DOHH2 (cell line): Measurements from ENCODE around the gene MAPK12.
A peak's percentile ranks its signal among the peaks of the same experiment; 100 is the strongest.

ENCODE experiments used
- H3F3A ChIP-seq: fragments of 200-600 bp; sonication (generic), shearing (Covaris generic); 2 replicates; pipeline ENCODE4 v1.6.0; 2016; ENCODE audit warnings: antibody characterized with exemption, mild to moderate bottlenecking; ENCODE audit not compliant: control insufficient read depth, insufficient read depth
- H3K27ac ChIP-seq: fragments of 200-600 bp; sonication (generic); 2 replicates; pipeline ENCODE4 v1.5.1; 2014; ENCODE audit warnings: low read depth, mild to moderate bottlenecking, low read length, moderate library complexity
- H3K27me3 ChIP-seq: fragments of 200-600 bp; sonication (generic); 2 replicates; pipeline ENCODE4 v1.6.1; 2014; ENCODE audit warnings: mild to moderate bottlenecking, low read length, mixed read lengths; ENCODE audit not compliant: control insufficient read depth
- H3K36me3 ChIP-seq: fragments of 200-600 bp; sonication (generic); 2 replicates; pipeline ENCODE4 v1.6.1; 2014; ENCODE audit warnings: mild to moderate bottlenecking, low read length, moderate library complexity, mixed read lengths; ENCODE audit not compliant: control insufficient read depth
- H3K4me1 ChIP-seq: fragments of 200-600 bp; sonication (generic); 2 replicates; pipeline ENCODE4 v1.6.1; 2014; ENCODE audit warnings: mild to moderate bottlenecking, low read length, mixed read lengths; ENCODE audit not compliant: control insufficient read depth
- H3K4me2 ChIP-seq: fragments of 200-600 bp; sonication (generic); 2 replicates; pipeline ENCODE4 v1.6.0; 2014; ENCODE audit warnings: mild to moderate bottlenecking, low read length, moderate library complexity
- H3K4me3 ChIP-seq: fragments of 200-600 bp; sonication (generic); 2 replicates; pipeline ENCODE4 v1.5.1; 2014; ENCODE audit warnings: mild to moderate bottlenecking, low read length, mixed read lengths
- H3K79me2 ChIP-seq: fragments of 200-600 bp; sonication (generic); 2 replicates; pipeline ENCODE4 v1.6.1; 2014; ENCODE audit warnings: mild to moderate bottlenecking, low read length, mixed read lengths; ENCODE audit not compliant: control insufficient read depth
- H3K9me2 ChIP-seq: fragments of 200-600 bp; sonication (generic); replicated peaks from 2 replicates; pipeline ENCODE4 v1.6.1; 2014; ENCODE audit warnings: mild to moderate bottlenecking, low read length, mixed read lengths; ENCODE audit not compliant: control insufficient read depth
- H3K9me3 ChIP-seq: fragments of 200-600 bp; sonication (generic); 2 replicates; pipeline ENCODE4 v1.6.1; 2014; ENCODE audit warnings: antibody characterized with exemption, low read length, mixed read lengths; ENCODE audit not compliant: control insufficient read depth, insufficient read depth
- H4K20me1 ChIP-seq: fragments of 200-600 bp; sonication (generic); 2 replicates; pipeline ENCODE4 v1.6.0; 2014; ENCODE audit warnings: low read depth, mild to moderate bottlenecking, antibody characterized with exemption, low read length, moderate library complexity; ENCODE audit not compliant: control insufficient read depth, insufficient read depth
- CTCF ChIP-seq: fragments of 200-600 bp; sonication (generic); IDR thresholded peaks from one replicate; pipeline ENCODE4 v1.5.1; 2014; ENCODE audit warnings: antibody characterized with exemption, mild to moderate bottlenecking, low read depth, low read length; ENCODE audit not compliant: poor library complexity, severe bottlenecking
- EZH2phosphoT487 ChIP-seq: fragments of 200-600 bp; sonication (generic); IDR thresholded peaks from 2 replicates; pipeline ENCODE4 v1.6.1; 2017; ENCODE audit warnings: borderline replicate concordance, mild to moderate bottlenecking, antibody characterized with exemption, low read length, moderate library complexity, mixed read lengths

MAPK12 gene

GRCh38 chr22:50298266-50298637 lies 36.8 kb upstream of the MAPK12 start:
- Histone ChIP-seq H3K9me2 (no peaks in the 10 kb centered on the region), H4K20me1 (peaks cover 11% of the 10 kb centered on the region; the same call in 1 of the 2 replicates), H3K9me3 (no peaks in the 10 kb centered on the region), H3K36me3 (peaks cover 32% of the 10 kb centered on the region), H3K4me3 (peak overlapping the region; percentile 46; the same call in 1 of the 2 replicates), H3F3A (peaks cover 17% of the 10 kb centered on the region), H3K27me3 (no peaks in the 10 kb centered on the region), H3K4me2 (peak overlapping the region; percentile 99), H3K4me1 (peaks cover 99% of the 10 kb centered on the region), H3K27ac (peak overlapping the region; percentile 47), H3K79me2 (peaks cover 99% of the 10 kb centered on the region)
- TF ChIP-seq CTCF (no peak), EZH2phosphoT487 (no peak)

- TF ChIP-seq CTCF (no peak), EZH2phosphoT487 (no peak)
- no peaks in the 10 kb centered on the region for H3K9me3 ChIP-seq
- H4K20me1 ChIP-seq, result peaks cover 11% of the 10 kb centered on the region; the same call in 1 of the 2 replicates
- peak overlapping the region; percentile 99 for H3K4me2 ChIP-seq
- H3F3A ChIP-seq, result peaks cover 13% of the 10 kb centered on the region
- no peaks in the 10 kb centered on the region for H3K9me2 ChIP-seq
- H3K27me3 ChIP-seq, result no peaks in the 10 kb centered on the region
- peak overlapping the region; percentile 75 for H3K27ac ChIP-seq
- H3K79me2 ChIP-seq, result peaks cover 99% of the 10 kb centered on the region
- H3K4me1 ChIP-seq, result peaks cover 99% of the 10 kb centered on the region
- H3K36me3 ChIP-seq, result peaks cover 27% of the 10 kb centered on the region
- H3K4me3 ChIP-seq, result 0 out of 2 replicates have a peak overlapping the region, but pooled peaks have one; percentile 62
Observed at GRCh38 chr22:50297510-50298265, 36.2 kb upstream of the MAPK12 start.

GRCh38 chr22:50296658-50297490 lies 35.4 kb upstream of the MAPK12 start:
- H4K20me1 ChIP-seq, result peaks cover 11% of the 10 kb centered on the region; the same call in 1 of the 2 replicates
- peaks cover 24% of the 10 kb centered on the region for H3K36me3 ChIP-seq
- H3K4me3 ChIP-seq, result peak overlapping the region; percentile 62
- H3K9me2 ChIP-seq, result no peaks in the 10 kb centered on the region
- H3K4me1 ChIP-seq, result peaks cover 99% of the 10 kb centered on the region
- no peaks in the 10 kb centered on the region for H3K27me3 ChIP-seq
- peaks cover 13% of the 10 kb centered on the region for H3F3A ChIP-seq
- peak overlapping the region; percentile 75 for H3K27ac ChIP-seq
- H3K79me2 ChIP-seq, result peaks cover 98% of the 10 kb centered on the region
- H3K4me2 ChIP-seq, result peak overlapping the region; percentile 99
- no peak for TF ChIP-seq CTCF
- no peak for TF ChIP-seq EZH2phosphoT487
- H3K9me3 ChIP-seq, result no peaks in the 10 kb centered on the region
